Caco-2 (cell line): ENCODE data around the gene RHBDD1. TPM values are rescaled to one million over a fixed set of nuclear protein-coding genes. Genes with fewer than 3 reads are reported as not detected.

Source experiments
- BruUV-seq: library from RNA; stranded (reverse); fragments of 400-500 nt; replicated peaks from 2 replicates; lab custom pipeline; 2021; lab: Mats Ljungman, UMichigan
- CTCF ChIA-PET: fragments of 300-600 bp; sonication (Branson Sonifier 250); formaldehyde crosslinking; loops from one replicate; lab custom pipeline; 2022; ENCODE audit warnings: antibody characterized with exemption; lab: Charles Lee
- POLR2A ChIA-PET: fragments of 300-600 bp; sonication (Branson Sonifier 250); formaldehyde crosslinking; loops from one replicate; lab custom pipeline; 2022; ENCODE audit warnings: antibody characterized with exemption; lab: Charles Lee
- DNase-seq, 2 experiments: peaks; one replicate each; pipeline versions ENCODE4 v3.0.0 to v3.0.0-alpha.2; 2020 to 2022
- H3K27me3 ChIP-seq: replicated peaks from 2 replicates; pipeline ENCODE4 v1.6.0; 2011; ENCODE audit warnings: low read length; ENCODE audit not compliant: control insufficient read depth, insufficient read depth
- H3K36me3 ChIP-seq: 2 replicates; pipeline ENCODE4 v1.5.1; 2011; ENCODE audit warnings: low read length; ENCODE audit not compliant: control insufficient read depth, insufficient read depth
- H3K4me1 ChIP-seq: fragments of 250-450 bp; sonication (Bioruptor Pico); 2 replicates; pipeline ENCODE4 v1.5.1; 2020; ENCODE audit warnings: mild to moderate bottlenecking
- H3K4me3 ChIP-seq: 2 replicates; pipeline ENCODE4 v1.5.1; 2011; ENCODE audit warnings: low read depth, mild to moderate bottlenecking, control low read depth, low read length
- H3K9me3 ChIP-seq: fragments of 250-450 bp; sonication (Bioruptor Pico); 2 replicates; pipeline ENCODE4 v1.5.1; 2020; ENCODE audit warnings: mild to moderate bottlenecking, moderate library complexity
- H3K27ac Mint-ChIP-seq: one replicate; pipeline ENCODE4 v1.8.0; 2022; ENCODE audit warnings: mixed read lengths; ENCODE audit not compliant: unreplicated experiment
- H3K27me3 Mint-ChIP-seq: one replicate; pipeline ENCODE4 v1.8.0; 2022; ENCODE audit warnings: mixed read lengths; ENCODE audit not compliant: insufficient read depth, unreplicated experiment
- H3K36me3 Mint-ChIP-seq: one replicate; pipeline ENCODE4 v1.8.0; 2022; ENCODE audit warnings: mild to moderate bottlenecking, mixed read lengths; ENCODE audit not compliant: insufficient read depth, unreplicated experiment
- H3K4me1 Mint-ChIP-seq: one replicate; pipeline ENCODE4 v1.8.0; 2022; ENCODE audit warnings: low read depth, mixed read lengths; ENCODE audit not compliant: unreplicated experiment
- H3K4me3 Mint-ChIP-seq: one replicate; pipeline ENCODE4 v1.8.0; 2022; ENCODE audit warnings: mild to moderate bottlenecking, moderate library complexity, mixed read lengths; ENCODE audit not compliant: unreplicated experiment
- H3K9me3 Mint-ChIP-seq: one replicate; pipeline ENCODE4 v1.8.0; 2022; ENCODE audit warnings: mixed read lengths; ENCODE audit not compliant: unreplicated experiment
- intact Hi-C: fragments of 100-400 bp; cut with micrococcal nuclease; formaldehyde crosslinking; loops from one replicate; pipeline ENCODE4 v1.10.0; 2022; ENCODE audit not compliant: unreplicated experiment
- total RNA-seq: library from RNA; stranded (reverse); gene quantifications from 2 replicates; pipeline ENCODE4 v1.2.3, GENCODE V29; 2022
- TF ChIP-seq, protein P1 (sequence below), 2 experiments: fragments of 200-600 bp in 1 of 2; IDR thresholded peaks; 1 replicate in 1 of 2; 2 replicates in 1 of 2; pipeline versions ENCODE4 v1.5.1 to v1.8.0; 2011 to 2022; ENCODE audit warnings: antibody characterized with exemption in 1 of 2, control low read depth in 1 of 2, inconsistent platforms in 1 of 2, low read depth in 1 of 2, low read length in 1 of 2, mild to moderate bottlenecking in 1 of 2, moderate library complexity in 1 of 2; ENCODE audit not compliant: insufficient read depth in 1 of 2, severe bottlenecking in 1 of 2, unreplicated experiment in 1 of 2

RHBDD1 gene
- total RNA-seq, 1 experiment from 2014 or later, result 14.3 TPM

DNA sequence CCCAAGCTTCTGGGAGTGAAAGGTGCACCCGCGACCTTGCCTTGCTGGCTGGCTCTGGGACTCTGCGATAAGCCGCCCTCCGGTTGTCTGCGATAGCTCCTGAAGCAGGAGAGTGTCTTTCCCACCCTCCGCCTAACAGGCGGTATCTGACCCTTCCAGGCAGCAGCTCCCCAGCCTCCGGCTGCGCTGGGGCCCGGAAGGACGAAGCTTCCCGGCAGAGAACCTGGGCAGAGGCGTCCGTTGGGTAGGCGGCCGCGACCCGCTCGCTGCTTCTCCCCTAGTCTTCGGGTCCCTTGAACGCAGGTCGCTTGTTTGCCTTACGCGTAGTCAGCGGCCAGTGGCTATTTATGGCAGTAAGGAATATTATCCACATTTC lies 446 bp upstream of the RHBDD1 start:
- BruUV-seq, result TSS peak; percentile 54
- H3K4me3 Mint-ChIP-seq, result peak overlapping the region; percentile 90
- no peaks in the 10 kb centered on the region for H3K9me3 Mint-ChIP-seq
- ChIA-PET POLR2A (interaction anchor here (0.5 kb wide), 2 partner anchors 14 to 1045 kb away, joined by 3 read pairs; no protein-coding TSS in a partner anchor), CTCF (interaction anchor here (1.2 kb wide), 1 partner anchor 150 kb away, joined by 4 read pairs; no protein-coding TSS in a partner anchor)
- H3K4me1 ChIP-seq, result peaks cover 12% of the 10 kb centered on the region; the same call in 1 of the 2 replicates
- intact Hi-C loops, result no loop called here
- TF ChIP-seq, protein P1, sequence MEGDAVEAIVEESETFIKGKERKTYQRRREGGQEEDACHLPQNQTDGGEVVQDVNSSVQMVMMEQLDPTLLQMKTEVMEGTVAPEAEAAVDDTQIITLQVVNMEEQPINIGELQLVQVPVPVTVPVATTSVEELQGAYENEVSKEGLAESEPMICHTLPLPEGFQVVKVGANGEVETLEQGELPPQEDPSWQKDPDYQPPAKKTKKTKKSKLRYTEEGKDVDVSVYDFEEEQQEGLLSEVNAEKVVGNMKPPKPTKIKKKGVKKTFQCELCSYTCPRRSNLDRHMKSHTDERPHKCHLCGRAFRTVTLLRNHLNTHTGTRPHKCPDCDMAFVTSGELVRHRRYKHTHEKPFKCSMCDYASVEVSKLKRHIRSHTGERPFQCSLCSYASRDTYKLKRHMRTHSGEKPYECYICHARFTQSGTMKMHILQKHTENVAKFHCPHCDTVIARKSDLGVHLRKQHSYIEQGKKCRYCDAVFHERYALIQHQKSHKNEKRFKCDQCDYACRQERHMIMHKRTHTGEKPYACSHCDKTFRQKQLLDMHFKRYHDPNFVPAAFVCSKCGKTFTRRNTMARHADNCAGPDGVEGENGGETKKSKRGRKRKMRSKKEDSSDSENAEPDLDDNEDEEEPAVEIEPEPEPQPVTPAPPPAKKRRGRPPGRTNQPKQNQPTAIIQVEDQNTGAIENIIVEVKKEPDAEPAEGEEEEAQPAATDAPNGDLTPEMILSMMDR (IDR thresholded peaks at IDR 0.05; ENCODE audit: insufficient read depth in 1 of 2, low read depth in 1 of 2, low read length in 1 of 2, severe bottlenecking in 1 of 2, unreplicated experiment in 1 of 2), result no peak
- no peaks in the 10 kb centered on the region for H3K4me1 Mint-ChIP-seq
- no peaks in the 10 kb centered on the region for H3K36me3 ChIP-seq
- H3K27me3 Mint-ChIP-seq, result no peaks in the 10 kb centered on the region
- no peaks in the 10 kb centered on the region for H3K9me3 ChIP-seq
- H3K4me3 ChIP-seq, result peak overlapping the region; percentile 59
- DNase-seq, result peak in 1 of 2 experiments; percentile 49
- H3K27ac Mint-ChIP-seq, result peak overlapping the region; percentile 94
- peaks cover 15% of the 10 kb centered on the region for H3K36me3 Mint-ChIP-seq
- H3K27me3 ChIP-seq, result no peaks in the 10 kb centered on the region

DNA sequence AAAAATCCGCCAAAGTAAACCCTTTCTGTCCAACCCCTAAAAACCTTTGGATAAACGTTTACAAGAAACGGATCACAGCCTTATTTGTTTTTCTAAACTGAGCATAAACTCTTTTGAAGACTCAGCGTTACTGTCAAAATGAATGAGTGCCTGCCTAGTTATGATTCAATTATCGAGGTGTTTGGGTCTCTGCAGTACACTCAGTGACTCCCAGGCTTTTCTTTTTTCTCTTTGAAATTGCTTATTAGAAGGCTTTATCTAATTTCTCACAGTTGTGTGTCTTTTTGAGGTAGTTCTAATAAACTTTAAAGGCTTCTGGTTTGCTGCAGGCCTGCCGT lies 663 bp downstream of the RHBDD1 start:
- H3K4me3 Mint-ChIP-seq, result peak overlapping the region; percentile 90
- ChIA-PET CTCF (no interaction called here), POLR2A (interaction anchor here (0.6 to 0.7 kb wide), 3 partner anchors 248 to 976 kb away, joined by 3 to 5 read pairs (median 4); no protein-coding TSS in a partner anchor)
- no peak for DNase-seq
- no peaks in the 10 kb centered on the region for H3K4me1 Mint-ChIP-seq
- Histone ChIP-seq H3K36me3 (no peaks in the 10 kb centered on the region), H3K27me3 (no peaks in the 10 kb centered on the region), H3K4me3 (peak overlapping the region; percentile 59), H3K9me3 (no peaks in the 10 kb centered on the region), H3K4me1 (peaks cover 12% of the 10 kb centered on the region; the same call in 1 of the 2 replicates)
- H3K27ac Mint-ChIP-seq, result peak overlapping the region; percentile 94
- no peaks in the 10 kb centered on the region for H3K27me3 Mint-ChIP-seq
- BruUV-seq, result TSS peak; percentile 66
- no peaks in the 10 kb centered on the region for H3K9me3 Mint-ChIP-seq
- peaks cover 10% of the 10 kb centered on the region for H3K36me3 Mint-ChIP-seq
- TF ChIP-seq, protein P1 (IDR thresholded peaks at IDR 0.05; ENCODE audit: insufficient read depth in 1 of 2, low read depth in 1 of 2, low read length in 1 of 2, severe bottlenecking in 1 of 2, unreplicated experiment in 1 of 2), result no peak
- intact Hi-C loops, result loop anchor here (1.0 kb wide), 1 partner anchor 36 kb away; no protein-coding TSS in a partner anchor

DNA sequence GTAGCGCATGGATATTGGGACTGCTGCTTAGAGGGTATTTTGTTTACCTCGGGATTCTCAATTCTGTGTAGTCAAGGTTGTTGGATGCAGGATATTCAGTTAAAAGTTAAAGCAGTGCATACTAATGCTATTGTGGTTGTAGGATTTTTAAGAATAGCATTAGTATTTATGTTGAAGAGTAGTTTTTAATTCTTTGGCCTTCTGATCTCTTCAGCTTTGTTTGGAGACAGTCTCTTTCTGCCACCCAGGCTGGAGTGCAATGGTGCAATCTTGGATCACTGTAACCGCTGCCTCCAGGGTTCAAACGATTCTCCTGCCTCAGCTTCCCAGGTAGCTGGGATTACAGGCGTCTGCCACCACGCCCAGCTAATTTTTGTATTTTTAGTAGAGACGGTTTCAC lies 1.5 kb downstream of the RHBDD1 start:
- H3K4me1 ChIP-seq, result peaks cover 12% of the 10 kb centered on the region; the same call in 1 of the 2 replicates
- no peaks in the 10 kb centered on the region for H3K9me3 Mint-ChIP-seq
- peak overlapping the region; percentile 94 for H3K27ac Mint-ChIP-seq
- TF ChIP-seq, protein P1 (IDR thresholded peaks at IDR 0.05; ENCODE audit: insufficient read depth in 1 of 2, low read depth in 1 of 2, low read length in 1 of 2, severe bottlenecking in 1 of 2, unreplicated experiment in 1 of 2), result no peak
- H3K4me1 Mint-ChIP-seq, result no peaks in the 10 kb centered on the region
- H3K36me3 ChIP-seq, result no peaks in the 10 kb centered on the region
- peak overlapping the region; percentile 90 for H3K4me3 Mint-ChIP-seq
- H3K4me3 ChIP-seq, result peak overlapping the region; percentile 59
- peaks cover 10% of the 10 kb centered on the region for H3K36me3 Mint-ChIP-seq
- ChIA-PET CTCF (no interaction called here), POLR2A (interaction anchor here (0.6 kb wide), 1 partner anchor 806 kb away, joined by 5 read pairs; no protein-coding TSS in a partner anchor)
- BruUV-seq, result no TSS peak
- H3K9me3 ChIP-seq, result no peaks in the 10 kb centered on the region
- no peak for DNase-seq
- H3K27me3 ChIP-seq, result no peaks in the 10 kb centered on the region
- intact Hi-C loops, result no loop called here
- H3K27me3 Mint-ChIP-seq, result no peaks in the 10 kb centered on the region
